ENCODE measurements around the gene EDRF1. TPM values are rescaled to one million over a fixed set of nuclear protein-coding genes. Genes with fewer than 3 reads are reported as not detected.

EDRF1 gene
- total and polyA plus RNA-seq, 5 donors from 2014 or later, result 12.8 to 52.3 (median 13.7) TPM

GRCh38 chr10:125769175-125769574, 49.7 kb downstream of the EDRF1 start:
- Mint-ChIP-seq H3K4me1 (peaks cover 0 to 3% (median 0%) of the 10 kb centered on the region in 4 donors), H3K36me3 (peaks cover 28% of the 10 kb centered on the region), H3K9me3 (no peaks in the 10 kb centered on the region), H3K4me3 (no peak overlapping the region), H3K27me3 (no peaks in the 10 kb centered on the region), H3K27ac (peak overlapping the region in 1 of 3 donors; percentile 25)
- H3K36me3 ChIP-seq (ENCODE audit: control insufficient read depth, insufficient read depth, low read length), result peaks cover 30% of the 10 kb centered on the region
- no peak overlapping the region for H3K4me3 ChIP-seq (ENCODE audit: low read depth, low read length)
- H3K9me3 ChIP-seq (ENCODE audit: control insufficient read depth in 2 of 2, low read length in 2 of 2), result no peaks in the 10 kb centered on the region
- H3K27me3 ChIP-seq (ENCODE audit: control insufficient read depth, insufficient read depth, low read length), result no peaks in the 10 kb centered on the region
- no peak for DNase-seq
- ATAC-seq (ENCODE audit: low read depth in 2 of 2), result no peak
- H3K4me1 ChIP-seq (ENCODE audit: control insufficient read depth, insufficient read depth, low read length, poor library complexity, severe bottlenecking), result no peaks in the 10 kb centered on the region
- H3K27ac ChIP-seq (ENCODE audit: insufficient read depth, low read length, poor library complexity, severe bottlenecking), result no peak overlapping the region

GRCh38 chr10:125770844-125771243, 51.3 kb downstream of the EDRF1 start:
- H3K27me3 Mint-ChIP-seq, result no peaks in the 10 kb centered on the region
- peaks cover 14% of the 10 kb centered on the region for H3K36me3 ChIP-seq (ENCODE audit: control insufficient read depth, insufficient read depth, low read length)
- ATAC-seq (ENCODE audit: low read depth in 2 of 2), result no peak
- no peaks in the 10 kb centered on the region for H3K4me1 ChIP-seq (ENCODE audit: control insufficient read depth, insufficient read depth, low read length, poor library complexity, severe bottlenecking)
- no peak for DNase-seq
- no peak overlapping the region for H3K4me3 Mint-ChIP-seq
- no peaks in the 10 kb centered on the region for H3K4me1 Mint-ChIP-seq
- H3K36me3 Mint-ChIP-seq, result peaks cover 14% of the 10 kb centered on the region
- H3K9me3 ChIP-seq (ENCODE audit: control insufficient read depth in 2 of 2, low read length in 2 of 2), result no peaks in the 10 kb centered on the region
- no peaks in the 10 kb centered on the region for H3K9me3 Mint-ChIP-seq
- H3K4me3 ChIP-seq (ENCODE audit: low read depth, low read length), result no peak overlapping the region
- no peaks in the 10 kb centered on the region for H3K27me3 ChIP-seq (ENCODE audit: control insufficient read depth, insufficient read depth, low read length)
- H3K27ac Mint-ChIP-seq, result no peak overlapping the region
- H3K27ac ChIP-seq (ENCODE audit: insufficient read depth, low read length, poor library complexity, severe bottlenecking), result no peak overlapping the region

- Mint-ChIP-seq H3K36me3 (peaks cover 11% of the 10 kb centered on the region), H3K27me3 (no peaks in the 10 kb centered on the region), H3K9me3 (no peaks in the 10 kb centered on the region), H3K27ac (no peak overlapping the region), H3K4me1 (no peaks in the 10 kb centered on the region), H3K4me3 (no peak overlapping the region)
- Histone ChIP-seq H3K4me3 (ENCODE audit: low read depth, low read length) (no peak overlapping the region), H3K9me3 (ENCODE audit: control insufficient read depth in 2 of 2, low read length in 2 of 2) (no peaks in the 10 kb centered on the region), H3K4me1 (ENCODE audit: control insufficient read depth, insufficient read depth, low read length, poor library complexity, severe bottlenecking) (no peaks in the 10 kb centered on the region), H3K36me3 (ENCODE audit: control insufficient read depth, insufficient read depth, low read length) (peaks cover 4% of the 10 kb centered on the region), H3K27ac (ENCODE audit: insufficient read depth, low read length, poor library complexity, severe bottlenecking) (no peak overlapping the region), H3K27me3 (ENCODE audit: control insufficient read depth, insufficient read depth, low read length) (no peaks in the 10 kb centered on the region)
- ATAC-seq (ENCODE audit: low read depth in 2 of 2) (no peak), DNase-seq (no peak)
Observed at GRCh38 chr10:125772112-125772863, 52.8 kb downstream of the EDRF1 start.

- no peak for ATAC-seq (ENCODE audit: low read depth in 2 of 2)
- H3K9me3 Mint-ChIP-seq, result no peaks in the 10 kb centered on the region
- H3K4me3 Mint-ChIP-seq, result no peak overlapping the region
- H3K4me1 ChIP-seq (ENCODE audit: control insufficient read depth, insufficient read depth, low read length, poor library complexity, severe bottlenecking), result no peaks in the 10 kb centered on the region
- DNase-seq, result no peak
- H3K36me3 Mint-ChIP-seq, result peaks cover 11% of the 10 kb centered on the region
- no peaks in the 10 kb centered on the region for H3K4me1 Mint-ChIP-seq
- no peaks in the 10 kb centered on the region for H3K27me3 ChIP-seq (ENCODE audit: control insufficient read depth, insufficient read depth, low read length)
- no peak overlapping the region for H3K27ac ChIP-seq (ENCODE audit: insufficient read depth, low read length, poor library complexity, severe bottlenecking)
- H3K27me3 Mint-ChIP-seq, result no peaks in the 10 kb centered on the region
- H3K9me3 ChIP-seq (ENCODE audit: control insufficient read depth in 2 of 2, low read length in 2 of 2), result no peaks in the 10 kb centered on the region
- no peak overlapping the region for H3K27ac Mint-ChIP-seq
- no peaks in the 10 kb centered on the region for H3K36me3 ChIP-seq (ENCODE audit: control insufficient read depth, insufficient read depth, low read length)
- no peak overlapping the region for H3K4me3 ChIP-seq (ENCODE audit: low read depth, low read length)
Observed at GRCh38 chr10:125772864-125773180, 53.3 kb downstream of the EDRF1 start.

- Histone ChIP-seq H3K27me3 (ENCODE audit: control insufficient read depth, insufficient read depth, low read length) (no peaks in the 10 kb centered on the region), H3K4me3 (ENCODE audit: low read depth, low read length) (no peak overlapping the region), H3K36me3 (ENCODE audit: control insufficient read depth, insufficient read depth, low read length) (no peaks in the 10 kb centered on the region), H3K4me1 (ENCODE audit: control insufficient read depth, insufficient read depth, low read length, poor library complexity, severe bottlenecking) (no peaks in the 10 kb centered on the region), H3K9me3 (ENCODE audit: control insufficient read depth in 2 of 2, low read length in 2 of 2) (no peaks in the 10 kb centered on the region), H3K27ac (ENCODE audit: insufficient read depth, low read length, poor library complexity, severe bottlenecking) (no peak overlapping the region)
- no peak for ATAC-seq (ENCODE audit: low read depth in 2 of 2)
- Mint-ChIP-seq H3K27ac (no peak overlapping the region), H3K4me1 (no peaks in the 10 kb centered on the region), H3K36me3 (peaks cover 8% of the 10 kb centered on the region), H3K9me3 (no peaks in the 10 kb centered on the region), H3K27me3 (no peaks in the 10 kb centered on the region), H3K4me3 (no peak overlapping the region)
- no peak for DNase-seq
Observed at GRCh38 chr10:125773687-125774543, 54.4 kb downstream of the EDRF1 start.

- H3K27ac Mint-ChIP-seq, result no peak overlapping the region
- no peaks in the 10 kb centered on the region for H3K4me1 Mint-ChIP-seq
- Histone ChIP-seq H3K27me3 (ENCODE audit: control insufficient read depth, insufficient read depth, low read length) (no peaks in the 10 kb centered on the region), H3K4me1 (ENCODE audit: control insufficient read depth, insufficient read depth, low read length, poor library complexity, severe bottlenecking) (no peaks in the 10 kb centered on the region), H3K9me3 (ENCODE audit: control insufficient read depth in 2 of 2, low read length in 2 of 2) (no peaks in the 10 kb centered on the region), H3K36me3 (ENCODE audit: control insufficient read depth, insufficient read depth, low read length) (no peaks in the 10 kb centered on the region), H3K27ac (ENCODE audit: insufficient read depth, low read length, poor library complexity, severe bottlenecking) (no peak overlapping the region), H3K4me3 (ENCODE audit: low read depth, low read length) (no peak overlapping the region)
- H3K36me3 Mint-ChIP-seq, result peaks cover under 1% of the 10 kb centered on the region
- ATAC-seq (ENCODE audit: low read depth in 2 of 2), result no peak
- DNase-seq, result no peak
- H3K9me3 Mint-ChIP-seq, result no peaks in the 10 kb centered on the region
- no peak overlapping the region for H3K4me3 Mint-ChIP-seq
- no peaks in the 10 kb centered on the region for H3K27me3 Mint-ChIP-seq
Observed at GRCh38 chr10:125774581-125775191, 55.2 kb downstream of the EDRF1 start.

GRCh38 chr10:125775491-125776106, 56.1 kb downstream of the EDRF1 start, which contains the start of gene MMP21:
TSS of gene MMP21 (minus strand) at chr10:125775821. CDS start at chr10:125775821, 0 bp downstream.
- Mint-ChIP-seq H3K4me3 (no peak within 1 kb of the TSS), H3K9me3 (no peaks in the 10 kb centered on the region), H3K36me3 (no peaks in the 10 kb centered on the region), H3K27ac (peak within 1 kb of the TSS in 1 of 3 donors; percentile 7), H3K27me3 (no peaks in the 10 kb centered on the region), H3K4me1 (no peaks in the 10 kb centered on the region)
- no peaks in the 10 kb centered on the region for H3K27me3 ChIP-seq (ENCODE audit: control insufficient read depth, insufficient read depth, low read length)
- no peaks in the 10 kb centered on the region for H3K36me3 ChIP-seq (ENCODE audit: control insufficient read depth, insufficient read depth, low read length)
- DNase-seq (no peak), ATAC-seq (ENCODE audit: low read depth in 2 of 2) (no peak)
- H3K4me1 ChIP-seq (ENCODE audit: control insufficient read depth, insufficient read depth, low read length, poor library complexity, severe bottlenecking), result no peaks in the 10 kb centered on the region
- H3K9me3 ChIP-seq (ENCODE audit: control insufficient read depth in 2 of 2, low read length in 2 of 2), result no peaks in the 10 kb centered on the region
- no peak within 1 kb of the TSS for H3K27ac ChIP-seq (ENCODE audit: insufficient read depth, low read length, poor library complexity, severe bottlenecking)
- no peak within 1 kb of the TSS for H3K4me3 ChIP-seq (ENCODE audit: low read depth, low read length)

All from CD4-positive, CD25-positive, alpha-beta regulatory T cell (primary cell).